ENCODE results near the gene ENOX1. TPM values are rescaled to one million over a fixed set of nuclear protein-coding genes. Genes with fewer than 3 reads are reported as not detected.

The ENOX1 gene
- total and polyA plus RNA-seq, 2 donors (not counting 3 experiments of a cell fraction or from before 2014, with no cell fraction given) = 0.17 to 0.97 TPM

DNA sequence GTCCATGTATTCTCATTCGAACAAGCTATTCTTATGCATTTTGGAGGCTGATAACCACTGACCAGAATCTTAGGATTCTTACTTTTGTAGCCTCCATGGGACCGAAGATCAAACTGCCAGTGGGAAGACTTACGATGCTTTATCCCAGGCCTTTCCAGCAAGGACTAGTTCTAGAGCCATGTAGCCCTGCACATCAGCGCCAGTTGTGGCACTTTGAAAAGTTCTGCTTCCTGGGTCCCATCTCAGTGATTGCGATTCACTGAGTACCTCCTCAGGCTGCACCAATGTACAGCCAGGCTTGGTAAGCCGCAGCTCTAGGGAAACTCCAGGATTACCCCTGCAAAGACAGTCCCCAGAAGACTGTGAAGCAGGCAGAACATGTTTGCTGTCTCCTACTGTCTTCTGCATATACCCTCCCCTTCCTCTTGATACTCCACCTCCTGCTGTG lies 18.9 kb upstream of the ENOX1 start:
- POLR2A ChIA-PET = no interaction called here
- Histone ChIP-seq H3K4me1 (ENCODE audit: control insufficient read depth, extremely low read depth, insufficient read depth, low read length) (peaks cover 7% of the 10 kb centered on the region), H3K4me3 (replicated peaks in 1 of 3; ENCODE audit: insufficient read depth in 1 of 3, low read depth in 1 of 3, low read length in 3 of 3) (no peak overlapping the region), H4K20me1 (replicated peaks; ENCODE audit: control insufficient read depth, extremely low read depth, insufficient read depth, low read length) (no peaks in the 10 kb centered on the region), H2AFZ (ENCODE audit: low read depth, low read length) (no peak overlapping the region), H3K9me1 (replicated peaks; ENCODE audit: control insufficient read depth, extremely low read depth, insufficient read depth, low read length) (no peaks in the 10 kb centered on the region), H3K79me2 (ENCODE audit: control insufficient read depth, insufficient read depth, low read length) (no peaks in the 10 kb centered on the region), H3K36me3 (ENCODE audit: control insufficient read depth in 2 of 2, extremely low read depth in 1 of 2, insufficient read depth in 2 of 2, low read length in 2 of 2) (no peaks in the 10 kb centered on the region), H3K27ac (ENCODE audit: insufficient read depth, low read depth, low read length) (no peak overlapping the region), H3K9ac (replicated peaks; ENCODE audit: extremely low read depth, insufficient read depth, low read length) (peak overlapping the region; percentile 1), H3K4me2 (ENCODE audit: insufficient read depth, low read length) (no peak overlapping the region), H3K9me3 (replicated peaks; ENCODE audit: control insufficient read depth, insufficient read depth, low read length) (no peaks in the 10 kb centered on the region), H3K27me3 (ENCODE audit: control insufficient read depth in 2 of 2, insufficient read depth in 2 of 2, low read length in 2 of 2) (no peaks in the 10 kb centered on the region)
- TF ChIP-seq POLR2AphosphoS5 (IDR thresholded peaks at IDR 0.05; ENCODE audit: insufficient read depth, low read depth, low read length) (no peak), POLR2A (IDR thresholded peaks at IDR 0.05; ENCODE audit: low read depth, low read length) (no peak), GATA2 (IDR thresholded peaks at IDR 0.05; ENCODE audit: insufficient read depth, insufficient read length, low read depth, low read length) (no peak), JUN (IDR thresholded peaks at IDR 0.05; ENCODE audit: borderline replicate concordance, insufficient read depth, insufficient read length, low read depth) (no peak), MYC (IDR thresholded peaks at IDR 0.05; ENCODE audit: low read depth, low read length) (no peak), FOS (IDR thresholded peaks at IDR 0.05; ENCODE audit: borderline replicate concordance, insufficient read depth, low read length) (no peak), CTCF (IDR thresholded peaks at IDR 0.05; ENCODE audit: extremely low read depth in 1 of 2, insufficient read depth in 1 of 2, low read depth in 1 of 2, low read length in 2 of 2) (no peak), EZH2 (IDR thresholded peaks at IDR 0.05; ENCODE audit: borderline replicate concordance, low read depth, low read length, severe bottlenecking) (no peak)
- TF ChIP-seq, protein P1, sequence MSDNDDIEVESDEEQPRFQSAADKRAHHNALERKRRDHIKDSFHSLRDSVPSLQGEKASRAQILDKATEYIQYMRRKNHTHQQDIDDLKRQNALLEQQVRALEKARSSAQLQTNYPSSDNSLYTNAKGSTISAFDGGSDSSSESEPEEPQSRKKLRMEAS (IDR thresholded peaks at IDR 0.05; ENCODE audit: insufficient read depth, insufficient read length) = no peak
- intact Hi-C loops (cut with micrococcal nuclease) = loop anchor here (5.0 kb wide), 2 partner anchors 42 to 67 kb away; no protein-coding TSS in a partner anchor
- FAIRE-seq = no peak
- CTCF ChIA-PET = interaction anchor here (1.3 to 4.7 kb wide), 7 partner anchors 9 to 1211 kb away, joined by 3 to 168 read pairs (median 29); no protein-coding TSS in a partner anchor
- DNase-seq (ENCODE audit: low read depth, low spot score) = no peak
- dilution Hi-C loops (cut with MboI; ENCODE audit: extremely low pct_ligation_motif_present, low sequenced_read_pairs) = no loop called here
- BruUV-seq (replicated peaks) = no TSS peak
